ENCODE data around the gene RRP7A. TPM values are rescaled to one million over a fixed set of nuclear protein-coding genes. Genes with fewer than 3 reads are reported as not detected.

Gene RRP7A
- total RNA-seq, 4 donors from 2014 or later = 14.4 to 35.2 (median 27.1) TPM

DNA sequence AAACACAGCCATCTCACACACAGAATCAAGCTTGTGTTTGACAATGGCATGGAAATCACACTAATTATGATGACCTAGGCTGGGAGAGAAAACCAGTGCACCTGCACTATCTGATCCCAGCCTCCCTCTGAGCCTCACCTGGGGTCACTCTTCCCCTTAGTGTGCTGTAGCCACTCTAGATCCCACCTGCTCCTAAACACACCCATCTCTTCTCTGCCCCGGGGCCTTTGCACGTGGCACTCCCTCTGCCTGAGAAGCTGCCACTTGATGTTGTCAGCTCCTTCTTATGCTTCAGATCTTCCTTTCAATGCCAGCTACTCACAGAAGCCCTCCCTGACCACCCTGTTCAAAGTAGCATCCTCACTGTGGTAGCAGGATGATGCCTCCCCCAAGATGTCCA is 44.5 kb downstream of the RRP7A start:
- no peak overlapping the region for H3K4me3 ChIP-seq (ENCODE audit: low read depth, poor library complexity, severe bottlenecking)
- intact Hi-C loops (cut with DNase I; ENCODE audit: low total_unique reads) = no loop called here
- TF ChIP-seq POLR2A (IDR thresholded peaks at IDR 0.05) = no peak
- no peak for TF ChIP-seq CTCF (IDR thresholded peaks at IDR 0.05)
- WGBS, 2 donors = 77 to 87% methylated on average over 2 of the region's 2 CpGs
- DNase-seq (ENCODE audit: low spot score in 2 of 2) = no peak

GRCh38 chr22:42473484-42474193 is 46.0 kb downstream of the RRP7A start:
- intact Hi-C loops (cut with DNase I; ENCODE audit: low total_unique reads) = no loop called here
- WGBS, 2 donors = 74 to 75% methylated on average over 5 of the region's 5 CpGs
- H3K4me3 ChIP-seq (ENCODE audit: low read depth, poor library complexity, severe bottlenecking) = no peak overlapping the region
- TF ChIP-seq CTCF (IDR thresholded peaks at IDR 0.05) = peak in 1 of 3 donors; percentile 28
- no peak for TF ChIP-seq POLR2A (IDR thresholded peaks at IDR 0.05)
- no peak for DNase-seq (ENCODE audit: low spot score in 2 of 2)

DNA sequence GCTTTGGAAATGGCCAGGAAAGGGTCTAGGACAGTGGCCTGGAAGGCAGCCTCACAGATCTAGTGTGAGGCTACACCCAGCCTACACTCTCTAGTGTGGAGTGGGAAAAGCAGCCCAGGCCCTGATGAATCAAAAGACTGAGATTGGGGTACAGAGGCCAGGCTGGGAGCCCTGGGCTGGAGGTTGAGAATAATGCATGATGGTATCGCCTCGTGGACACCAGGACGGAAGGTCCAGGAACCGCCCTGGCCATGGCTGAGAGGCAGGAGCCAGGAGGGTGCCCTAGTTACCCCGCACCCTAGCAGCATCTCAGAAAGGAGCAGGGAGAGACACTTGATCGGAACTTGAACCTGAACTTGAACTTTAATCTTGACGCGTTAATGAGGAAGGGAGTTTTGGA is 46.9 kb downstream of the RRP7A start:
- 89 to 93% methylated on average over 8 of the region's 8 CpGs for WGBS, 2 donors
- DNase-seq (ENCODE audit: low spot score in 2 of 2) = no peak
- intact Hi-C loops (cut with DNase I; ENCODE audit: low total_unique reads) = no loop called here
- no peak overlapping the region for H3K4me3 ChIP-seq (ENCODE audit: low read depth, poor library complexity, severe bottlenecking)
- TF ChIP-seq CTCF (IDR thresholded peaks at IDR 0.05) (no peak), POLR2A (IDR thresholded peaks at IDR 0.05) (no peak)

GRCh38 chr22:42471441-42471840 is 48.2 kb downstream of the RRP7A start:
- intact Hi-C loops (cut with DNase I; ENCODE audit: low total_unique reads) = no loop called here
- 94 to 96% methylated on average over 1 of the region's 1 CpG for WGBS, 2 donors
- TF ChIP-seq POLR2A (IDR thresholded peaks at IDR 0.05) = no peak
- TF ChIP-seq CTCF (IDR thresholded peaks at IDR 0.05) = no peak
- DNase-seq (ENCODE audit: low spot score in 2 of 2) = no peak
- H3K4me3 ChIP-seq (ENCODE audit: low read depth, poor library complexity, severe bottlenecking) = no peak overlapping the region

DNA sequence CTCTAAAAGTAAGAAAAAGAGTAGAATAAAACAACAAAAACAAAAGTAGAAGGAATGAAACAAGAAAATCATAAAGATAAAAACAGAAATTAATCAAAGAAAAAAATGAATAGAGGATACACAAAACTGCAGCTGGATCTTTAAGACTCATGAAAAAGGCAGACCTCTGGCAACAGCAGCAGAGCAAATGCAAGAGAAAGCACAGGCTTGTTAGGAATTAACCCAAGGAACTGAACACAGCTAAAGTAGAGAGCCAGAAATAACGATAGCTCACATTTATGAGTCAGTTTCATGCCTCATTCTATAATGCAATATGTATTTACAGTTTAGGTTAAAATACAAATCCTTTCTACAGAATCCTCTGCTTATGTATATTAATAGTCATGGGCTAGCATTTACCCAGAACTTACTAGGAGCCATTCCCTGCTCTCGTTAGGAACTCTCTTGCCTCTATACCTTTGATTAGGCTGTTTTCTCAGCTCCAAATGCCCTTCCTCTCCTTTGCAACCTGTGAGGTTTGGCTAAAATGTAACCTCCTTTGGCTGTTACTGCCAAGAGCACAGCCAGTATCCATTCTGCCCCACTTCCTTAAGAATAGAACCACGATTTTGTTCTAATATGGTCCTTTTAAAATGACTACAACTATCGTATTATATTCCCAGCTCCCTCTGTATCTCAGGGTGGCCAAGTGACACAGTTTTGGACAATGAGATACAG is 49.1 kb downstream of the RRP7A start:
- DNase-seq (ENCODE audit: low spot score in 2 of 2) = no peak
- intact Hi-C loops (cut with DNase I; ENCODE audit: low total_unique reads) = no loop called here
- no peak for TF ChIP-seq CTCF (IDR thresholded peaks at IDR 0.05)
- no peak for TF ChIP-seq POLR2A (IDR thresholded peaks at IDR 0.05)
- H3K4me3 ChIP-seq (ENCODE audit: low read depth, poor library complexity, severe bottlenecking) = no peak overlapping the region
- 61 to 64% methylated on average over 4 of the region's 4 CpGs for WGBS, 2 donors
